HepG2 (cell line): ENCODE data around the gene SH2D3A. TPM values are rescaled to one million over a fixed set of nuclear protein-coding genes. Genes with fewer than 3 reads are reported as not detected.

Experiments used
- ATAC-seq: fragments of 200-7000 bp; cut with Tn5 transposase; 3 replicates; pipeline ENCODE4 v1.9.1; 2020; ENCODE audit warnings: mild to moderate bottlenecking, moderate library complexity
- BruUV-seq: library from RNA; stranded (reverse); fragments of 400-500 nt; replicated peaks from 2 replicates; lab custom pipeline; 2021; lab: Mats Ljungman, UMichigan
- CTCF ChIA-PET: fragments of 300-600 bp; formaldehyde crosslinking; extraction: SDS; loops from one replicate; lab custom pipeline; 2021; ENCODE audit warnings: low total read pairs, inconsistent platforms, low intra/inter-chr PET ratio; lab: Yijun Ruan, JAX
- POLR2A ChIA-PET: fragments of 350-600 bp; sonication (Branson Sonifier 250); formaldehyde crosslinking; loops from one replicate; lab custom pipeline; 2020; ENCODE audit warnings: antibody characterized with exemption, inconsistent platforms; lab: Yijun Ruan, JAX
- DNase-seq: peaks from one replicate; pipeline ENCODE4 v3.0.0-alpha.2; 2015; ENCODE audit warnings: low spot score
- FAIRE-seq: peaks from 3 replicates; lab custom pipeline; 2011; peaks lifted over from hg19 to GRCh38; lab: Jason Lieb, UNC
- H2AFZ ChIP-seq: one replicate; pipeline ENCODE4 v1.6.1; 2011; ENCODE audit warnings: low read length, inconsistent platforms
- H3K27ac ChIP-seq: fragments of 300-600 bp; 3 replicates; pipeline ENCODE4 v1.8.0; 2011; ENCODE audit warnings: mixed run types, mild to moderate bottlenecking, mixed read lengths, low read length, inconsistent platforms; ENCODE audit not compliant: insufficient read depth; ENCODE audit errors: extremely low read length
- H3K27me3 ChIP-seq, 2 experiments: fragments of 200-600 bp in 1 of 2; 2 replicates in 1 of 2; 3 replicates in 1 of 2; pipeline versions ENCODE4 v1.6.0 to v1.8.0; 2011; ENCODE audit warnings: low read length in 2 of 2, mild to moderate bottlenecking in 2 of 2, moderate library complexity in 2 of 2, inconsistent platforms in 1 of 2; ENCODE audit not compliant: insufficient read depth in 2 of 2, control insufficient read depth in 1 of 2
- H3K36me3 ChIP-seq, 2 experiments: fragments of 200-600 bp in 1 of 2; replicated peaks in 1 of 2; 2 replicates in 1 of 2; 3 replicates in 1 of 2; pipeline versions ENCODE4 v1.5.1 to v1.8.0; 2011; ENCODE audit warnings: low read length in 2 of 2, inconsistent platforms in 1 of 2; ENCODE audit not compliant: insufficient read depth in 2 of 2, control insufficient read depth in 1 of 2
- H3K4me1 ChIP-seq: 2 replicates; pipeline ENCODE4 v1.5.1; 2012; ENCODE audit warnings: low read length, inconsistent platforms; ENCODE audit not compliant: insufficient read depth
- H3K4me2 ChIP-seq: 2 replicates; pipeline ENCODE4 v1.6.0; 2011; ENCODE audit warnings: low read depth, low read length, inconsistent platforms
- H3K4me3 ChIP-seq, 3 experiments: fragments of 200-600 bp in 1 of 3; sonication (generic), shearing (Covaris generic) in 1 of 3; replicated peaks in 1 of 3; 2 replicates each; pipeline ENCODE4 v1.5.1; 2011 to 2016; ENCODE audit warnings: low read length in 3 of 3, inconsistent platforms in 2 of 3, low read depth in 2 of 3, mild to moderate bottlenecking in 2 of 3, control low read depth in 1 of 3, mixed read lengths in 1 of 3; ENCODE audit not compliant: insufficient read depth in 1 of 3
- H3K79me2 ChIP-seq: one replicate; pipeline ENCODE4 v1.6.1; 2011; ENCODE audit warnings: low read length, inconsistent platforms; ENCODE audit not compliant: insufficient read depth
- H3K9ac ChIP-seq: 2 replicates; pipeline ENCODE4 v1.6.0; 2011; ENCODE audit warnings: mild to moderate bottlenecking, low read depth, low read length, inconsistent platforms; ENCODE audit not compliant: insufficient read depth
- H3K9me3 ChIP-seq: 2 replicates; pipeline ENCODE4 v1.5.1; 2012; ENCODE audit warnings: mild to moderate bottlenecking, low read length
- H4K20me1 ChIP-seq: 2 replicates; pipeline ENCODE4 v1.6.0; 2011; ENCODE audit warnings: inconsistent platforms, mild to moderate bottlenecking, low read length, moderate library complexity; ENCODE audit not compliant: insufficient read depth
- ARID2 ChIP-seq: sonication (generic); formaldehyde crosslinking; IDR thresholded peaks from 2 replicates; pipeline ENCODE4 v1.8.1; 2022; ENCODE audit warnings: mild to moderate bottlenecking, missing genetic modification reagents, borderline replicate concordance
- ATF7 ChIP-seq, 2 experiments: fragments of 450-650 bp in 1 of 2; sonication (generic) in 1 of 2; formaldehyde crosslinking in 1 of 2; IDR thresholded peaks; 2 replicates each; pipeline versions ENCODE4 v1.4.0 to v1.6.1; 2016 to 2020; ENCODE audit warnings: antibody characterized with exemption in 1 of 2, mild to moderate bottlenecking in 1 of 2, missing genetic modification reagents in 1 of 2
- DR1 ChIP-seq: sonication (generic); formaldehyde crosslinking; IDR thresholded peaks from 2 replicates; pipeline ENCODE4 v1.8.0; 2021; ENCODE audit warnings: mild to moderate bottlenecking, missing genetic modification reagents, inconsistent platforms
- LBX2 ChIP-seq: sonication (generic); formaldehyde crosslinking; IDR thresholded peaks from 2 replicates; pipeline ENCODE4 v1.5.0; 2020; ENCODE audit warnings: missing genetic modification reagents, mild to moderate bottlenecking, borderline replicate concordance
- NR2F6 ChIP-seq, 2 experiments: IDR thresholded peaks; 2 replicates each; pipeline ENCODE4 v1.6.1; 2016; ENCODE audit warnings: antibody characterized with exemption in 1 of 2, mild to moderate bottlenecking in 1 of 2
- SP140L ChIP-seq: sonication (generic); formaldehyde crosslinking; IDR thresholded peaks from 2 replicates; pipeline ENCODE4 v1.4.0; 2020; ENCODE audit warnings: missing genetic modification reagents, borderline replicate concordance
- TCF7 ChIP-seq: sonication (generic); IDR thresholded peaks from 2 replicates; pipeline ENCODE4 v1.6.1; 2016; ENCODE audit warnings: antibody characterized with exemption, low read depth
- ZFP37 ChIP-seq: sonication (generic); formaldehyde crosslinking; IDR thresholded peaks from 2 replicates; pipeline ENCODE4 v1.4.0; 2020; ENCODE audit warnings: missing genetic modification reagents, borderline replicate concordance
- ZNF20 ChIP-seq: sonication (generic); formaldehyde crosslinking; IDR thresholded peaks from 2 replicates; pipeline ENCODE4 v1.4.0; 2020; ENCODE audit warnings: mild to moderate bottlenecking, moderate library complexity, missing genetic modification reagents
- ZNF251 ChIP-seq: sonication (generic); formaldehyde crosslinking; IDR thresholded peaks from 2 replicates; pipeline ENCODE4 v1.9.0; 2021; ENCODE audit warnings: mild to moderate bottlenecking, missing genetic modification reagents
- WGBS: methylation state at CpG from one replicate; pipeline ENCODE4 v1.1.6; 2017; ENCODE audit warnings: low lambda C conversion rate; 5-methylcytosine and 5-hydroxymethylcytosine counted together
- in situ Hi-C: cut with HindIII; loops from 2 replicates; pipeline ENCODE4 v1.10.0; 2017; ENCODE audit warnings: low pct_unique_long_range_greater_than_20kb; ENCODE audit not compliant: extremely low pct_ligation_motif_present
- intact Hi-C: fragments of 100-400 bp; cut with micrococcal nuclease; formaldehyde crosslinking; loops from one replicate; pipeline ENCODE4 v1.10.0; 2022; ENCODE audit not compliant: unreplicated experiment
- polyA plus RNA-seq, 8 experiments: library from polyadenylated mRNA; depleted of rRNA in 3 of 8; stranded (reverse) in 7 of 8; unstranded in 1 of 8; fragments of >200 nt; fragmentation: Illumina TruSeq in 4 of 8; extraction: Trizol in 4 of 8; gene quantifications; 2 replicates each; pipeline versions ENCODE4 v1.2.1 to v1.2.3, GENCODE V29; 2011 to 2016; ENCODE audit warnings: low read depth in 4 of 8, missing spikeins in 1 of 8, mixed read lengths in 1 of 8; ENCODE audit not compliant: insufficient read depth in 1 of 8
- total RNA-seq, 5 experiments: library from RNA; depleted of rRNA; stranded (reverse); fragments of >200 nt; fragmentation: Illumina TruSeq; extraction: Trizol; gene quantifications; 2 replicates each; pipeline ENCODE4 v1.2.3, GENCODE V29; 2016; ENCODE audit warnings: low read depth in 1 of 5
- TF ChIP-seq, protein P1 (sequence below): fragments of 450-650 bp; IDR thresholded peaks from 2 replicates; pipeline ENCODE4 v1.6.1; 2017
- TF ChIP-seq, protein P2 (sequence below): sonication (generic); formaldehyde crosslinking; IDR thresholded peaks from 2 replicates; pipeline ENCODE4 v1.5.1; 2020; ENCODE audit warnings: mild to moderate bottlenecking, missing genetic modification reagents, moderate library complexity

The SH2D3A gene
- total and polyA plus RNA-seq, 2 of the 13 experiments (the other 11 are each of a cell fraction or from before 2014, with no cell fraction given): 1.0 to 2.2 TPM

DNA sequence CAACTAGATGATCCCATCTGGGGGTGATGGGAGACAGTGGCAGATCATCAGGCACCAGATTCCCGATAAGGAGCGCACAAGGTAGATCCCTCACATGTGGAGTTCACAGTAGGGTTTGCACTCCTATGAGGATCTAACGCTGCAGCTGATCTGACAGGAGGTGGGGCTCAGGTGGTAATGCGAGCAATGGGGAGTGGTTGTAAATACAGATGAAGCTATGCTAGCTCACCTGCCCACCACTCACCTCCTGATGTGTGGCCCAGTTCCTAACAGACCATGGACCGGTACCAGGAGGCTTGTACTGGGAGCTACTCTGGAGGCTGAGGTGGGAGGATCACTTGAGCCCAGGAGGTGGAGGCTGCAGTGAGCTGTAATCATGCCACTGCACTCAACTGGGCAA is 40.1 kb upstream of the SH2D3A start (continued):
- TF ChIP-seq ZNF20 (no peak), ZFP37 (CRISPR knock-in tag) (no peak), ARID2 (CRISPR knock-in tag) (no peak), LBX2 (CRISPR knock-in tag) (no peak)

DNA sequence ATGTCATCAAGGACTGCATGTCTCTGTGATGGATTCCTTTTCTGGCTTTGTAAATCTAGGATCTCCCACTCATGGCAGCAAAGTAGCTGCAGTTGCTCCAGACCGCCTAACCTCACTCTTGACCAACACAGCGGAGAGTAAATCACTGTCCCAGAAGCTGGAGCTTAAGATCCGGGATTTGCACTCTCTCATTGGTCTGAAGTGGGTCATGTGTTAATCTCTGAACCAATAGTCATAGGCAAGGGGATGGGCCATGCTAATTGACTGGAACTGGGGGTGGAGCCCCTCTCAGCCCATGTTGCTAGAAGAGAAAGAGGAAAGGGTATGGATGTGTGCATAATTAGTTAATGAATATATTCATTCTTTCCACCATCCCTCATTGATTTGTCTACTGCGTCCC is 39.3 kb upstream of the SH2D3A start:
- ChIA-PET CTCF (no interaction called here), POLR2A (no interaction called here)
- 42% methylated on average over 2 of the region's 4 CpGs for WGBS
- Histone ChIP-seq H2AFZ (no peak overlapping the region), H3K27me3 (peaks cover 0 to 13% of the 10 kb centered on the region in 2 experiments; a peak in 3 of 5 replicates), H3K4me2 (no peak overlapping the region), H3K9me3 (no peaks in the 10 kb centered on the region), H3K27ac (no peak overlapping the region), H3K36me3 (no peaks in the 10 kb centered on the region), H3K79me2 (no peaks in the 10 kb centered on the region), H3K4me3 (no peak overlapping the region), H3K4me1 (peaks cover 4% of the 10 kb centered on the region), H3K9ac (no peak overlapping the region), H4K20me1 (no peaks in the 10 kb centered on the region)
- DNase-seq (no peak), FAIRE-seq (no peak), ATAC-seq (no peak)
- no peak for TF ChIP-seq NR2F6 (IDR thresholded peaks at IDR 0.05)
- no peak for TF ChIP-seq NR2F6 (CRISPR knock-in tag; IDR thresholded peaks at IDR 0.05)
- TF ChIP-seq, protein P1, sequence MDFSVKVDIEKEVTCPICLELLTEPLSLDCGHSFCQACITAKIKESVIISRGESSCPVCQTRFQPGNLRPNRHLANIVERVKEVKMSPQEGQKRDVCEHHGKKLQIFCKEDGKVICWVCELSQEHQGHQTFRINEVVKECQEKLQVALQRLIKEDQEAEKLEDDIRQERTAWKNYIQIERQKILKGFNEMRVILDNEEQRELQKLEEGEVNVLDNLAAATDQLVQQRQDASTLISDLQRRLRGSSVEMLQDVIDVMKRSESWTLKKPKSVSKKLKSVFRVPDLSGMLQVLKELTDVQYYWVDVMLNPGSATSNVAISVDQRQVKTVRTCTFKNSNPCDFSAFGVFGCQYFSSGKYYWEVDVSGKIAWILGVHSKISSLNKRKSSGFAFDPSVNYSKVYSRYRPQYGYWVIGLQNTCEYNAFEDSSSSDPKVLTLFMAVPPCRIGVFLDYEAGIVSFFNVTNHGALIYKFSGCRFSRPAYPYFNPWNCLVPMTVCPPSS: no peak
- no peak for TF ChIP-seq ATF7 (IDR thresholded peaks at IDR 0.05)
- TF ChIP-seq ATF7 (CRISPR knock-in tag; IDR thresholded peaks at IDR 0.05): no peak
- TF ChIP-seq ZNF251: no peak
- TF ChIP-seq, protein P2, sequence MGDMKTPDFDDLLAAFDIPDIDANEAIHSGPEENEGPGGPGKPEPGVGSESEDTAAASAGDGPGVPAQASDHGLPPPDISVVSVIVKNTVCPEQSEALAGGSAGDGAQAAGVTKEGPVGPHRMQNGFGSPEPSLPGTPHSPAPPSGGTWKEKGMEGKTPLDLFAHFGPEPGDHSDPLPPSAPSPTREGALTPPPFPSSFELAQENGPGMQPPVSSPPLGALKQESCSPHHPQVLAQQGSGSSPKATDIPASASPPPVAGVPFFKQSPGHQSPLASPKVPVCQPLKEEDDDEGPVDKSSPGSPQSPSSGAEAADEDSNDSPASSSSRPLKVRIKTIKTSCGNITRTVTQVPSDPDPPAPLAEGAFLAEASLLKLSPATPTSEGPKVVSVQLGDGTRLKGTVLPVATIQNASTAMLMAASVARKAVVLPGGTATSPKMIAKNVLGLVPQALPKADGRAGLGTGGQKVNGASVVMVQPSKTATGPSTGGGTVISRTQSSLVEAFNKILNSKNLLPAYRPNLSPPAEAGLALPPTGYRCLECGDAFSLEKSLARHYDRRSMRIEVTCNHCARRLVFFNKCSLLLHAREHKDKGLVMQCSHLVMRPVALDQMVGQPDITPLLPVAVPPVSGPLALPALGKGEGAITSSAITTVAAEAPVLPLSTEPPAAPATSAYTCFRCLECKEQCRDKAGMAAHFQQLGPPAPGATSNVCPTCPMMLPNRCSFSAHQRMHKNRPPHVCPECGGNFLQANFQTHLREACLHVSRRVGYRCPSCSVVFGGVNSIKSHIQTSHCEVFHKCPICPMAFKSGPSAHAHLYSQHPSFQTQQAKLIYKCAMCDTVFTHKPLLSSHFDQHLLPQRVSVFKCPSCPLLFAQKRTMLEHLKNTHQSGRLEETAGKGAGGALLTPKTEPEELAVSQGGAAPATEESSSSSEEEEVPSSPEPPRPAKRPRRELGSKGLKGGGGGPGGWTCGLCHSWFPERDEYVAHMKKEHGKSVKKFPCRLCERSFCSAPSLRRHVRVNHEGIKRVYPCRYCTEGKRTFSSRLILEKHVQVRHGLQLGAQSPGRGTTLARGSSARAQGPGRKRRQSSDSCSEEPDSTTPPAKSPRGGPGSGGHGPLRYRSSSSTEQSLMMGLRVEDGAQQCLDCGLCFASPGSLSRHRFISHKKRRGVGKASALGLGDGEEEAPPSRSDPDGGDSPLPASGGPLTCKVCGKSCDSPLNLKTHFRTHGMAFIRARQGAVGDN: no peak
- no peak for TF ChIP-seq SP140L (CRISPR knock-in tag)
- TF ChIP-seq TCF7: no peak
- TF ChIP-seq DR1 (CRISPR knock-in tag): no peak
- BruUV-seq: no TSS peak
- in situ Hi-C loops (no loop called here), intact Hi-C loops (no loop called here)
